ENCODE measurements around the gene UBE2L6. TPM values are rescaled to one million over a fixed set of nuclear protein-coding genes. Genes with fewer than 3 reads are reported as not detected.

Gene UBE2L6
- total RNA-seq, 1 experiment from 2014 or later = 30.4 TPM

GRCh38 chr11:57596266-57596885, 28.9 kb upstream of the UBE2L6 start:
- CTCF ChIA-PET = no interaction called here
- H3K27me3 ChIP-seq (replicated peaks; ENCODE audit: insufficient read depth, low read depth, low read length, poor library complexity) = no peaks in the 10 kb centered on the region
- no peak for DNase-seq (ENCODE audit: low spot score)
- POLR2A ChIA-PET (ENCODE audit: low non-redundant PET) = no interaction called here
- no peaks in the 10 kb centered on the region for H3K9me3 ChIP-seq (ENCODE audit: low read depth, low read length, poor library complexity, severe bottlenecking)
- no peak for TF ChIP-seq EZH2 (IDR thresholded peaks at IDR 0.05; ENCODE audit: borderline replicate concordance, low read depth, low read length, poor library complexity, severe bottlenecking)
- TF ChIP-seq CTCF (conservative IDR thresholded peaks at IDR 0.05; ENCODE audit: low read depth, low read length) = no peak
- intact Hi-C loops (cut with micrococcal nuclease; ENCODE audit: unreplicated experiment) = no loop called here
- no peak overlapping the region for H3K27ac ChIP-seq (ENCODE audit: low read depth, low read length, poor library complexity, severe bottlenecking)
- peaks cover 17% of the 10 kb centered on the region for H3K4me1 ChIP-seq (ENCODE audit: insufficient read depth, low read length, poor library complexity, severe bottlenecking)
- BruUV-seq (replicated peaks) = no TSS peak
- no peaks in the 10 kb centered on the region for H3K36me3 ChIP-seq (ENCODE audit: insufficient read depth, low read length, poor library complexity, severe bottlenecking)
- H3K4me3 ChIP-seq (ENCODE audit: low read depth, low read length, poor library complexity, severe bottlenecking) = no peak overlapping the region

GRCh38 chr11:57588046-57588710, 20.7 kb upstream of the UBE2L6 start:
- no peak overlapping the region for H3K4me3 ChIP-seq (ENCODE audit: low read depth, low read length, poor library complexity, severe bottlenecking)
- BruUV-seq (replicated peaks) = no TSS peak
- POLR2A ChIA-PET (ENCODE audit: low non-redundant PET) = interaction anchor here (0.7 kb wide), 1 partner anchor 54 kb away, joined by 3 read pairs; no protein-coding TSS in a partner anchor
- TF ChIP-seq CTCF (conservative IDR thresholded peaks at IDR 0.05; ENCODE audit: low read depth, low read length) (no peak), EZH2 (IDR thresholded peaks at IDR 0.05; ENCODE audit: borderline replicate concordance, low read depth, low read length, poor library complexity, severe bottlenecking) (no peak)
- H3K36me3 ChIP-seq (ENCODE audit: insufficient read depth, low read length, poor library complexity, severe bottlenecking) = no peaks in the 10 kb centered on the region
- intact Hi-C loops (cut with micrococcal nuclease; ENCODE audit: unreplicated experiment) = no loop called here
- CTCF ChIA-PET = interaction anchor here (0.7 kb wide), 1 partner anchor 51 kb away, joined by 6 read pairs; no protein-coding TSS in a partner anchor
- no peaks in the 10 kb centered on the region for H3K27me3 ChIP-seq (replicated peaks; ENCODE audit: insufficient read depth, low read depth, low read length, poor library complexity)
- no peak for DNase-seq (ENCODE audit: low spot score)
- no peak overlapping the region for H3K27ac ChIP-seq (ENCODE audit: low read depth, low read length, poor library complexity, severe bottlenecking)
- no peaks in the 10 kb centered on the region for H3K4me1 ChIP-seq (ENCODE audit: insufficient read depth, low read length, poor library complexity, severe bottlenecking)
- no peaks in the 10 kb centered on the region for H3K9me3 ChIP-seq (ENCODE audit: low read depth, low read length, poor library complexity, severe bottlenecking)

- no peak for TF ChIP-seq EZH2 (IDR thresholded peaks at IDR 0.05; ENCODE audit: borderline replicate concordance, low read depth, low read length, poor library complexity, severe bottlenecking)
- no peak for TF ChIP-seq CTCF (conservative IDR thresholded peaks at IDR 0.05; ENCODE audit: low read depth, low read length)
- no peak overlapping the region for H3K27ac ChIP-seq (ENCODE audit: low read depth, low read length, poor library complexity, severe bottlenecking)
- no peak for DNase-seq (ENCODE audit: low spot score)
- no TSS peak for BruUV-seq (replicated peaks)
- ChIA-PET CTCF (no interaction called here), POLR2A (ENCODE audit: low non-redundant PET) (no interaction called here)
- no peaks in the 10 kb centered on the region for H3K4me1 ChIP-seq (ENCODE audit: insufficient read depth, low read length, poor library complexity, severe bottlenecking)
- H3K4me3 ChIP-seq (ENCODE audit: low read depth, low read length, poor library complexity, severe bottlenecking) = no peak overlapping the region
- intact Hi-C loops (cut with micrococcal nuclease; ENCODE audit: unreplicated experiment) = no loop called here
- no peaks in the 10 kb centered on the region for H3K9me3 ChIP-seq (ENCODE audit: low read depth, low read length, poor library complexity, severe bottlenecking)
- H3K36me3 ChIP-seq (ENCODE audit: insufficient read depth, low read length, poor library complexity, severe bottlenecking) = no peaks in the 10 kb centered on the region
- no peaks in the 10 kb centered on the region for H3K27me3 ChIP-seq (replicated peaks; ENCODE audit: insufficient read depth, low read depth, low read length, poor library complexity)
Observed at GRCh38 chr11:57586711-57587245, 19.3 kb upstream of the UBE2L6 start.
